ENCODE measurements around the gene MYO1G.
A peak's percentile ranks its signal among the peaks of the same experiment; 100 is the strongest.

Gene MYO1G

DNA sequence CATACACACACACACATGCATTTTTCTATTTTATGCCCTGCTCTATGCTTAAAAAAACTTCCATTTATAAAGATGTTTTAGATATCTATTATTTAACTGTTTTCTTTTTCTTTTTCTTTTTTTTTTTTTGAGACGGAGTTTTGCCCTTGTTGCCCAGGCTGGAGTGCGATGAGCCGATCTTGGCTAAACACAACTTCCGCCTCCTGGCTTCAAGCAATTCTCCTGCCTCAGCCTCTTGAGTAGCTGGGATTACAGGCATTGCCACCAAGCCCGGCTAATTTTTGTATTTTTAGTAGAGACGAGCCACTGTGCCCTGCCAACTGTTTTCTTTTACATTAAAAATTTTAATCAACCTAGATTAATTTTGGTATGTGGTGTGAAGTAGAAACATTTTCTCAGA, 47.9 kb downstream of the MYO1G start:
- DNase-seq = no peak

DNA sequence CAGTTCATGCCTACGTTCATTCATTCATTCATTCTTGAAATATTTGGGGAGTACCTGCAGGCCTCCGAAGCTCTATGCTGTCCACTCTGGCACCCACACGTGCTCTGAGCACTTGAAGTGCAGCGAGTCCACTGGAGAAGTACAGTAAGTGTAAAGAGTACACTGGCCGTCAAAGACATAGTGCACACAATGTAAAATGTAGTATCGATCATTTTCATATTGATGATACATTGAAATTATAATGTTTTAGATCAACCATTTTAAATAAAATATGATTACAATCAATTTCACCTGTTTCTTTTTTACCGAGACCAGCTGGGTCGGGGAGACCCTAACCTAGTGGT, 56.5 kb downstream of the MYO1G start:
- no peak for DNase-seq

DNA sequence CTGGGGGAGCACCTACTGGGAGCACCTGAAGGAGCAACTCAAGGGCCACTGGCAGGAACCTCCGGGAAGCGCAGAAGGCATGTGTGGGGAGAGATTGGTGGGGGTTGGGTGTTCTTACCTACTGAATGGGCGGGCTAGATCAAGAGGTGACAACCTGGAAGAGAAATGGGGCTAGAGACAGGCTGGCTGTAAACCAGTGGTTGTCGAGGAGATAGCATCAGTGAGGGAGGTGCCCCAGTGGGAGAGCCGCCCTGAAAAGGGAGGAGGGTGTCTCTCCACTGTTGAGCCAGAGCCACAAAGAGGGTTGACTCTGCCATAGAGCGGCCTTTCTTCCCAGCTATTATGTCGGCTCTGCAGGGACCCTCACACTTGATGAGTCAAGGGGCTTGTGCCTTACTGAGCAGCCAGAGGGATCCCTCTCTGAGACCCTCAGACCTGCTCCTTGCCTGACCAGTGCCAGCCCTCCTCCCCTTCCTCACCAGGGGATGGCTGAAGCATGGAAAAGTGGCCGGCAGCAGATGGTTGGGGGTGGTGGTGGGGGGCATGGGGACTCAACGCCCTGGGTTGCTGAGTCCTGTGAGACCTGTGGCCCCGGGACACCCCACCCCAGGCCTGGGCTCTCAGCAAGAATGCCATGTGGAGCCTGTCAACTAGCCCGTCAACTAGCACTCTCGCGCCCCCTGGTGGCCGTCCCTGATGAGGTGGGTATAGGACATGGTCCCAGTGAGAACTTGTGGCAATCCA, 57.0 kb downstream of the MYO1G start:
- DNase-seq = peak; percentile 40

DNA sequence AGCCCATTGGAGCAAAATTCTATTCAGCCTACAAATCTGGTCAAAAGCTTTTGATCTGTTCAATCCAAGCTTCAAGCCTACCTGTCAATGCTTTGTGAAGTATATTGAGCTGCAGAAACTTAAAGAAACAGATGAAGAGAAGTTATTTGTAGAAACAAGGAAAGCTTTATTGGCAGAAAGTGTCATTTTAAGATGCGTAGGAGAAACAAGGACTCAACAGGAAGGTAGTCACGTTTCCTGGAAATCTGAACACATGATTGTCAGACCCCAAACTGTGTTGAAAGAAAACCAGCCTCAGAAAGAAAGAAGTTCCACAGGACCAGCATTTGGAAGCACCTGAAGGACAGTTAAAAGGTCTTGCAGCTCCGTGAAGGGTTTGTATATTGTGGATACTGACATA, 58.7 kb downstream of the MYO1G start:
- no peak for DNase-seq

DNA sequence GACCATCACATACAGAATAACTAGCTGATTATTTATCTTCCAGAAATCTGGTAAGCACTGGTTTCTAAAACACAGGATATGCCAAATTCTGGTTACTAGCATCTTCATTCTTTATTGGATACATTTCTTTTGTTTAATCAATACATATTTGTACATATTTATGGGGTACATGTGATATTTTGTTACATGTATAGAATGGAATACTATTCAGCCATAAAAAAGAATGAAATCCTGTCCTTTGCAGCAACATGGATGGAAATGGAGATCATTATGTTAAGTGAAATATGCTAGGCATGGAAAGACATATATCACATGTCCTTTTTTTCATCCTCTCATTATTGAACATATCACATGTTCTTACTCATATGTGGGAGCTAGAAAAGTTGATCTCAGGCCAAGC, 60.8 kb downstream of the MYO1G start:
- DNase-seq = no peak

DNA sequence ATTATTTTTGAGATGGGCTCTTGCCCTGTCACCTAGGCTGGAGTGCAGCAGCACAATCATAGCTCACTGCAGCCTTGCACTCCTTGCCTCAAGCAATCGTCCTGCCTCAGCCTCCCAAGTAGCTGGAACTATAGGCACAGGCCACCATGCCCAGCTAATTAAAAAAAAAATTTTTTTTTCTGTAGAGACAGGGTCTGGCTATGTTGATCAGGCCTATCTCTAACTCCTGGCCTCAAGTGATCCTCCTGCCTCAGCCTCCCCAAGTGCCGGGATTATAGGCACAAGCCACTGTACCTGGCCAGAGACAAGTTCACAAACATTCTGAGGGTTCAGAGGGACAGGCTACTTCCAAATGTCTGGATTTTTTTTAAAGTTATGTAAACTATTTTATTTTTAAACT, 61.4 kb downstream of the MYO1G start:
- no peak for DNase-seq

DNA sequence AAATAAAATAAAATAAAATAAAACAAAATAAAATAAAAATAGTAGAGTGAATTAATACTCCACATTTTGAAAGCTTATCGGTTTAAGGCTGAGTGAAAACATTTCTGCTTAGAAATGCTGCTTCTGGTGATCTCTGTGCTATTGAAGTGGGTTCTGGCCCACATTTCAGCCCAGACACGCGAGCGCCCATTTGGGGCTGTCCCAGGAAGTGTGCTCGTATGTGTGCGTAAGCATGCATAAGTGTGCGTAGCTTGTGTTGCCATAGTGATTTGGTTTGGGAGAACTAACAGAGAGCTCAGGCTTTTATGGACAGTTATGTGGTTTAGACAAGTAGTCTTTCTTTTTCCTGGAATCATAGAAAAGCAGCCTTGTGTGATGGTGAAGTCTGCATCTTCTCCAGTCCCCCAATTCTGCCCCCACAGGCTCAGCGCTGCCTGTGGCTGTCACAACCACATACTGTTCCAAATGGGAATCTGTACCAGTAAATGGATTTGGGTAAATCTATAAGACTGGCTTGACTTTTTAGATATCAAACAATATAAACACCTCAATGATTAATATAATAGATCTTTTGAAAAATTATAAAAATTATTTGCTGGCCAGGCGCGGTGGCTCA, 63.7 kb downstream of the MYO1G start:
- DNase-seq = no peak

DNA sequence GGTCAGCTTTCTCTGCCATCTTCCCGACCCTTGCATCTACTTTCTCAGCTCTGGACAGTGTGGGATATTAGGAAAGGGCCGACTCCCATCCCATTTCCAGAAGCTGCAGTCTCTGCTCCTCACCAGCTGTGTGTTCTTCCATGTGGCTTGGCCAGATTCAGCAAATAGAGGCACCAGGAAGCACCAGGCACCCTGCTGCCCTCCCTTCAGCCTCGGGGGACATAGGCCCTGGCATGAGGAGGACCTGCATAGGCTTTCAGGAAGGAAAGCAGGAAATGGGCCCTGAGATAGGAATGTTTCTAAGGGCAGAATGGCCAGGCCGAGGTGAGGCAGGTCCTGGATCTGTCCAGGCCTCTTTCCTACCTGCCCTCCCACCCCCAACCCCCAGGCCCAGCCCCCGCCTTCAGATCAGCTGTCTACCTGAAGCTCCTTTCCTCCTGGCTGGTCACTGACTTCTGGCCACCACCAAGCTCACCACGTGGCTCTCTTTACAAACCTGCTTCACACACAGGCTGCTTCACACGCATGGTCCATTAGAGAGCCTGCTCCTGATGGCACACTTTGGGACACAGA, 66.0 kb downstream of the MYO1G start:
- DNase-seq = no peak
